Cardiac septum (tissue), 1 donor: ENCODE data around the gene PDE6A. TPM values are rescaled to one million over a fixed set of nuclear protein-coding genes. Genes with fewer than 3 reads are reported as not detected.

Source experiments
- DNase-seq: peaks from one replicate; pipeline ENCODE4 v3.0.0-alpha.2; 2020; ENCODE audit warnings: low spot score
- intact Hi-C: fragments of 100-400 bp; cut with DNase I; formaldehyde crosslinking; loops from one replicate; pipeline ENCODE4 v1.14.0; 2022
- total RNA-seq: library from RNA; stranded (reverse); fragmentation: NEBNext Ultra II Directional; extraction: Animal tissue kit (Norgen Biotek cat#: 25700); gene quantifications from one replicate; pipeline ENCODE4 v1.2.1, GENCODE V29; 2021
- donor health status: DM: no; HTN: no; CAD: no.

PDE6A gene
- total RNA-seq, 1 donor from 2014 or later = 0.13 TPM

GRCh38 chr5:149828161-149829011 is 116.2 kb downstream of the PDE6A start:
- DNase-seq = peak; percentile 86
- intact Hi-C loops = loop anchor here (1.0 to 5.0 kb wide), 3 partner anchors 66 to 191 kb away; no protein-coding TSS in a partner anchor

GRCh38 chr5:149827546-149827945 is 117.0 kb downstream of the PDE6A start:
- intact Hi-C loops = loop anchor here (5.0 kb wide), 2 partner anchors 65 to 170 kb away; no protein-coding TSS in a partner anchor
- DNase-seq = no peak

DNA sequence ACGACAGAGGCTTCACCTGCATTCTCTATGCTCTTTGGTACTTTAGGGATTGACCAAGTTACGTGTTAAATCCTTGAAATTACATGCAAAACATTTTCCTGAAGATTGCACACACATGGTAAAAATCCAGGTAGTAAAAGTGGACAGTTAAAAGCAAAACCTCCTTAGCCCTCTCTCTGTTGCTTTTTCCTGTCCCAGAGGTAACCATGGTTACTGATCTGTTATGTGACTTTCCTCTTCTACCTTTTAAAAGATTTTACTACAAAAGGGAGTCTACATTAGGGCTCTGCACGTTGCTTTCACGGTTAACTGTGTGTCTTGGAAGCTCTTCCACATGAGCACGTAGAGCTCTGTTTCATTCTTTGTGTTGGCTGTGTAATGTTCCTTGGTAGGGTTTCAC is 117.5 kb downstream of the PDE6A start:
- DNase-seq = no peak
- intact Hi-C loops = loop anchor here (5.0 kb wide), 2 partner anchors 65 to 170 kb away; no protein-coding TSS in a partner anchor

- no peak for DNase-seq
- intact Hi-C loops = loop anchor here (5.0 kb wide), 2 partner anchors 64 to 169 kb away; no protein-coding TSS in a partner anchor
Measured at GRCh38 chr5:149826574-149826973, 118.0 kb downstream of the PDE6A start.

DNA sequence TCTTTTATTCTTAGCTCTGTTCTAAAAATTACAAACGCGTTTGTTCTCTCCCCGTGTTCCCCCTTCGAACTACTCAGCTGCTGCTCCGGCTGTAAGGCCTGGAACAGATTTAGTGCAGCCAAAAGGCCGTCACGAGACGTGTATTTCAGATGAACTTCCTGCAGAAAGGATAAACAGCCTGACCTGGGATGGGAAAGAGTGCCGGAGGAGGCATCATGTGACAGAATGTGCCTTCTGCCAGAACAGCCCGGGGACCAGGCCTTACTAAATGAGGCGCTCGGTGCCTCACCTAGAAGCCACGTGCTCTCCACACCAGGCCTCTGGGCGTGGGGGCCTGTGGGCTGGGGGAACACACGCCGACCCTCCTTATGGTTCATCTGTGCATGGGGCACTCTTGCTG is 119.7 kb downstream of the PDE6A start:
- intact Hi-C loops = loop anchor here (2.0 to 5.0 kb wide), 4 partner anchors 16 to 168 kb away; no protein-coding TSS in a partner anchor
- DNase-seq = no peak

DNA sequence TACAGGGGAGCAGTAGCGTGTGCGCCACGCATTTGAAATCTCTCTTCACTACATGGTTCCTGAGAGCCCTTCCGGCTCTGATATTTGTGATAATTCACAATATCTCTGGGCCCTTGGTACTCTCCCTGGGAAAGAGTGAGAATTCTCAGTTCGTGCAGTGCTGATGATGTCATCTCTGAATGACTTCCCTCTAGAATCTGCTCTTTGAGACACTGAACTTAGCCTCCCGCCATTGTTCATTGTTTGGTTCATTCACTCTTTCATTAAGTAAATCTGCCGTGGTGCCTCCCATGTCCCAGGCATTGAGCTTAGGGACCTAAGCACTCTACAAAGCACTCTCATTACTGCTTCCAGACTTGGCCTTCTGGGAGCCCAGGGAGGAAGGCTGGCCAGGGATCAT is 120.5 kb downstream of the PDE6A start:
- intact Hi-C loops = loop anchor here (2.0 kb wide), 2 partner anchors 15 to 91 kb away; no protein-coding TSS in a partner anchor
- DNase-seq = no peak

- no peak for DNase-seq
- intact Hi-C loops = loop anchor here (2.0 kb wide), 1 partner anchor 47 kb away; no protein-coding TSS in a partner anchor
Measured at GRCh38 chr5:149823375-149823774, 121.2 kb downstream of the PDE6A start.

GRCh38 chr5:149822301-149822700 is 122.3 kb downstream of the PDE6A start:
- intact Hi-C loops = loop anchor here (2.0 kb wide), 1 partner anchor 46 kb away; no protein-coding TSS in a partner anchor
- DNase-seq = no peak

- intact Hi-C loops = no loop called here
- DNase-seq = no peak
Measured at GRCh38 chr5:149820536-149821510, 123.8 kb downstream of the PDE6A start.

DNA sequence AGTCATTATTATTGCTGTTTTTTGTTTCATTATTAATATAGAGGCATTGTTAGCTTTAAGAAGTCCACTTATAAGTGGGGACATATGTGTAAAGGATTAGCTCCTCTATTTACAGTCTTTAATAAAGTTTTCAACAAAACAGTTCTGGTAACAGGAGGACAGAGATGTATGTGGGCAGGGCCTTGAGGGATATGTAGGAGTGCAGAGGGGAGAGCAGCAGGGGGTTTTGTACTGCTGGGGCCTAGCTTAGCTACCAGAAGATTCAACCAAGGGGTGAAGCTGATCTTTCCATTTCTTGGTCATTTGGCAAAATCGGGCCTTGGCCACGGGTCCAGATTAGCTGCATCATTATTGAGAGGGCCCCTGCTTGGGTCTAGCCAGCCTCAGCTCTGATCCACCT is 124.6 kb downstream of the PDE6A start:
- intact Hi-C loops = no loop called here
- DNase-seq = no peak

DNA sequence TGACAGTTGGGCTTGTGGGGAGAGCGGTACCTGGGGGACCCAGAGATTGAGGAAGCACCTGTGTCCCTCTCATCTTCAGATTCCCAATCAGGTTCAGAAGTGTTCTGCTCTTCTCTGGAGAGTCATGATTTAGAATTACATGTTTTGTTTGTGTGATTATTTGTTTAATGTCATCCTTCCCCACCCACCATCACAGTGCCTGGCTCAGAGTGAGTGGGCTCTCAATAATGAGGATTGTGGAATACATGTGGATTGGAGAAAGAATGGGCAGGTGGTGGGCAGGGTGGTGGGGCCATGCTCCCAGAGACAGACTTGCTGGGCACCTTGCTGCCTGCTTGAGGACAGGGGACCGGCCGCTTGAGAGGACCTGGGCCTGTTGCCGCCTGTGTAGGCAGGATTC is 126.5 kb downstream of the PDE6A start:
- DNase-seq = no peak
- intact Hi-C loops = no loop called here

- intact Hi-C loops = no loop called here
- no peak for DNase-seq
Measured at GRCh38 chr5:149817539-149818060, 127.0 kb downstream of the PDE6A start.

GRCh38 chr5:149816661-149817060 is 127.9 kb downstream of the PDE6A start:
- intact Hi-C loops = no loop called here
- DNase-seq = no peak

GRCh38 chr5:149811453-149811852 is 133.1 kb downstream of the PDE6A start:
- no peak for DNase-seq
- intact Hi-C loops = no loop called here

GRCh38 chr5:149810856-149811255 is 133.7 kb downstream of the PDE6A start:
- DNase-seq = no peak
- intact Hi-C loops = no loop called here

- intact Hi-C loops = loop anchor here (2.0 to 5.0 kb wide), 2 partner anchors 15 to 78 kb away; partner anchors contain the start of gene PPARGC1B
Measured at GRCh38 chr5:149809931-149810691, 134.5 kb downstream of the PDE6A start.

GRCh38 chr5:149808264-149808982 is 136.2 kb downstream of the PDE6A start:
- DNase-seq = no peak
- intact Hi-C loops = loop anchor here (2.0 to 5.0 kb wide), 2 partner anchors 16 to 76 kb away; partner anchors contain the start of gene PPARGC1B

More at GRCh38 chr5:149809931-149810691, 134.5 kb downstream of the PDE6A start:
- DNase-seq = no peak
